Embryonic facial prominence (tissue), 1 donor: ENCODE measurements around the gene LENG8.

Experiments
- DNase-seq: peaks from one replicate; pipeline ENCODE4 v3.0.0-alpha.2; 2016; ENCODE audit errors: extremely low spot score

LENG8 gene

GRCh38 chr19:54422136-54422535 lies 26.9 kb upstream of the LENG8 start:
- no peak for DNase-seq

- DNase-seq, result no peak
These were observed 24.8 kb upstream of the LENG8 start for GRCh38 chr19:54424201-54424600.

- no peak for DNase-seq
These were observed 24.2 kb upstream of the LENG8 start for GRCh38 chr19:54424660-54425381.

GRCh38 chr19:54425382-54425723 lies 23.6 kb upstream of the LENG8 start:
- DNase-seq, result no peak

DNA sequence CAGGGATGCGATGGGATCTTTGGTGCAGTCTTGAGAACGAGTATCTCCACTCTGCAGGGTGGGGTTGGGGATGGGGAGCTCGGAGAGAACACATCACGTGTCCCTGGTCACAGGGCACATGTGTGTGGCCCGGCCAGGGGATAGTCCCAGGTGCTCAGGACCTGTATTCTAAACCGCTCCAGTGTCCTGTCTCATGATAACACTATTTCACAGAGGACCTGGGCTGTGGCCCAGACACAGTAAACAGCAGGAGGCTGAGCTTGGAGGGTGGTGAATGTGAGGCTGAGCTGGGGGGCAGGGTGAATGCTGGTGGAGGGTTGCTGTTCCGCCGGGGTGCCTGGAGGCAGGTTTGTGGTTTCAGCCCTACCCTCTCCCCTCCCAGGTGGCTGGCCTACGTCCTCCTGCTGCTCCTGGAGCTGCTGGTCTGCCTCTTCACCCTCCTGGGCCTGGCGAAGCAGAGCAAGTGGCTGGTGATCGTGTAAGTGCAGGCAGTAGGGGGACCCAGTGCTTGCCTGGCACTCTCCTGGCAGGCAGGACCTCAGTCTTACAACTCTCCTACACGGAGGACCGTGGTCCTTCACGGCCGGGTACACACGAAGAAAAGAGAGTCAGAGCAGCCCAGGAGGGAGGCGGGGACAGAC lies 22.6 kb upstream of the LENG8 start:
- DNase-seq, result no peak

- DNase-seq, result no peak
These were observed 21.4 kb upstream of the LENG8 start for GRCh38 chr19:54427586-54427985.

DNA sequence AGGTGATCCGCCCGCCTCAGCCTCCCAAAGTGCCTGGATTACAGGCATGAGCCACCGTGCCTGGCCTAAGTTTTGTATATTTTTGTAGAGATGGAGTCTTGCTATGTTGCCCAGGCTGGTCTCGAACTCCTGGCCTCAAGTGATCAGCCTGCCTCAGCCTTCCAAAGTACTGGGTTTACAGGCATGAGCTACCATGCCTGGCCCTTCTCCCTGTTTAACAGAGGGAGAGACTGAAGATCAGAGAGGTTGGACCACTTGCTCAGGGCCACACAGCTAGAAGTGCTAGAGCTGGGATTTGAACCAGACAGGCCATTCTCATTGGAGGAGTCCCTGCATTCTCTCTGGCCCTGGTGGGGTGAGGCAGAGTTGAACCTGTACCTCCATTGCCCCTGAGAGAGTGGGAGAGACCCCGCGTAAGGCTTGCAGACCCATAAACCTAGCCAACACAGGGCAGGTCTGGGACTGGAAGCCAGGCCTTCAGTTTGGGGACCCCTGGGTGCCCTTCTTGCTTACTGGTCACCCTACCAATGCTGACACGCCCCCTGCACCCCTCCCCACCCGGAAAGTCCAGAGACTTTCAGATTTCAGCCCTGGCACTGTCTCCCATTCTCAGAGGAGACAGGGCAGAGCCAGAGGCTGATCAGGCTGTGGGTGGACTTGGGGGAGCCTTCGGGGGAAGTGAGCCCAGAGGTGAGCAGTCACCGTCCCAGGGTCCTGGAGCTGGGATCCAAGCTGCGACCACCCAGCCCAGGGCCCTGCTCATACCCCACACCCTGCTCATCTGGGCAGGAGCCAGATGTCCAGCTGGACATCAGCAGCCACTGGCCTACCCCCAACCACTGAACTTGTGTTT lies 20.4 kb upstream of the LENG8 start:
- no peak for DNase-seq

DNA sequence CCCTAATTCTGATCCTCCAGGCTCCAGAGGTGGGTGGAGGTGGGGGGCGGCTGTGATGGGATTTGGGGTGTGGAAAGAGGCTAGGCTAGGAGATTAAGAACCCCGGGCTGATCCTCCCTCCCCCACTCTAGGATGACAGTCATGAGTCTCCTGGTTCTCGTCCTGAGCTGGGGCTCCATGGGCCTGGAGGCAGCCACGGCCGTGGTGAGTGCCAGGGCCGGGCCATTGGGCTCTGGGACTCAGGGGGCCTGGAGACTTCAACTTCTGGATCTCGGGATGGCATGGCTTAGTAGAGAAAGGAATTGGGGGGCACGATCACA lies 19.9 kb upstream of the LENG8 start:
- DNase-seq, result no peak

- no peak for DNase-seq
These were observed 19.3 kb upstream of the LENG8 start for GRCh38 chr19:54429545-54430227.

DNA sequence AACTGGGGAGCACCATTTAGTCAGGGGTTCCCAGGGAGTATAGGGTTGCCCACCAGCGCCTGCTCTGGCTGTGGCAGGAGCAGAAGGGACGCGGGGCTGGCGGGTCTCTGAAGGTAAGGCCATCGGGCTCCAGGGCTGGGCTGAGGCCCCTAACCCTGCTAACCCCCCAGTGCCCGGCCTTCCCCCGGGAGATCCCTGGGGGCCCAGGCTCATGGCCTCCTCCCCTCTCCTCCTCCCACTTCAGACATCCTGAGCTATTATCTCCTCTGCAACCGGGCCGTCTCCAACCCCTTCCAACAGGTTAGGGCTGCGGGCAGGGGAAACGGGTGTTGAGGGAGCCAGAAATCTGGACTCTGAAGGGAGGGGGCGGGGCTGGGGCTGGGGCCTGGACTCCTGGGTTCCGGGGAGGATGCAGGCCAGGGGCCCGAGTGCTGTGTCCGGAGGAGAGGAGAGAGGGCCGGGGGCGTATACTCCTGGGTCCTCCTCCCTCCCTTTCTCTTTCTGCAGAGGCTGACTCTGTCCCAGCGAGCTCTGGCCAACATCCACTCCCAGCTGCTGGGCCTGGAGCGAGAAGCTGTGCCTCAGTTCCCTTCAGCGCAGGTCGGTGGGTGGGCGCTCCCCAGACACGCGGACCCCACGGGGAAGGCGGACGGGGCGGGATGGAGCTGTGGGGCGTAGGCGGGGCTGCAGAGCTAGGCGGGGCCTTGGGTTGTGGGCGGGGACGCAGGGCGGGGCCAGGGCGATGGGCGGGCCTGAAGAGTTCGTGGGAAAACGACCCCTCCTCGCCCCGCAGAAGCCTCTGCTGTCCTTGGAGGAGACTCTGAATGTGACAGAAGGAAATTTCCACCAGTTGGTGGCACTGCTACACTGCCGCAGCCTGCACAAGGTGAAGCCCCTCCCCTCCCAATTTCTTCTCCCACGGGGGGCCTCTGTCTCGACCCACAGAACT lies 18.4 kb upstream of the LENG8 start:
- no peak for DNase-seq

DNA sequence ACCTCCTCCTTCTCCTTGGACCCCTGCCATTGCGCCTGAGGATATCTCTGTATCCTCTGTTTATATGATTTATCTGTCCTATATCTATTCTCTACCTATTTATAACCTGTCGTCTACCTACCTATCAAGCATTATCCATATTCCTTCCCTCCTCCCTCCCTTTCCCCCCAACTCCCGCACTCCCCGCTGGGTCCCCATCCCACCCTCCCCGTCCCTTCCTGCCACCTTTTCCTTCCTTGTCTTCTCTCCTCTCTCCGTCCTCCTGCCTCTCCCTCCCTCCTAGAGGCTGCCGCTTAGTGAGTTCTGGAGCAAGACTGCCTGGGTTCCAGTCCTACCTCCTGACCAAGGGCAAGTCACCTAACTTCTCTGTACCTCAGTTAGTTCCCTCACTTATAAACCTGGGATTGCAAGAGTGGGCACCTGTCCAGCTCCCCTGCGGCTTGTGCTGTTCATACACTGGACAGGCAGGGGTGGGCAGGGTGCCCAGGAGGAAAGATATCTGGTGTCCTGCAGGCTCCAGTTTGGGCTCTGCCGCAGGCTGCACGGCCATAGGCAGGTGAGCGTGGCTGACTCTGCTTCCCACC lies 17.7 kb upstream of the LENG8 start:
- DNase-seq, result no peak

- no peak for DNase-seq
These were observed 16.8 kb upstream of the LENG8 start for GRCh38 chr19:54432144-54432738.

- no peak for DNase-seq
These were observed 15.3 kb upstream of the LENG8 start for GRCh38 chr19:54433697-54434096.

GRCh38 chr19:54434112-54434872 lies 14.7 kb upstream of the LENG8 start:
- DNase-seq, result no peak

DNA sequence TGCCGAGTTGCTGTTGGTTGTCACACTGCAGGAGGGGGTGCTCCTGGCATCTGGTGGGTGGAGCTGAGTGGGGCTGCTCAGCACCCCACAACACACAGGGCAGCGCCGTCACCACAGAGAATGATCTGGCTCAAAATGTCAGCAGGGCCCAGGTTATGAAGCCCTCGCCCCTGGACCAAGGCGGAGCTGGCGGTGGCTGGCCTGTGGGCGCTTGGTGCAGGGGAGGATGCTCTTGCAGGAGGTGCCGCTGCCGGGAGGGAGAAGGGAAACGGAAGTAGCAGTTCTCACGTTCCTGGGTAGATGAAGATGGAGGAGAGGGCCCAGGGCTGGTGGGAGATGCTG lies 14.2 kb upstream of the LENG8 start:
- DNase-seq, result no peak

GRCh38 chr19:54435551-54436016 lies 13.4 kb upstream of the LENG8 start:
- no peak for DNase-seq

DNA sequence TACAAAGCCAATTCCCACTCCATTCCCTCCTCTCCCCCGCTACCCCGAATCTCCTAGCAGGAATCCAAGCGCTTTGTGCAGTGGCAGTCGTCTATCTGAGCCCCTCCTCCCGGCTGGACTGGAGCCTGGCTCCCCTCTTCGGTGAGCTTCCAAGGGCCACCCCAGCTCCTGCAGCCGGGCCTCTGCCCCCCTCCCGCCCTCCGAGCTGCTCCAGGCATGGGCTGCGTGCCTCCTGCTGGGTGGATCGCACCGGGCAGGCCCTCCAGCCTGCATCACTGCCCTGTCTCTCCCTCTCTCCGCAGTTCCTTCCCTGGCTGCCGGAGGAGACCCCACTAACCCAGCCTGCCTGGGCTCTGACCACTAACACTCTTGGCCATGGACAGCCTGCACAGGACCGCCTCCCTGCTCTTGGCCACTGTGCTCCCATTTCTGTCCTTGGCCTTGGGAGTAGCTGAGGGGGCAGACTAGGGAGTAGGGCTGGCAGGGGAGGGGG lies 12.9 kb upstream of the LENG8 start:
- no peak for DNase-seq

DNA sequence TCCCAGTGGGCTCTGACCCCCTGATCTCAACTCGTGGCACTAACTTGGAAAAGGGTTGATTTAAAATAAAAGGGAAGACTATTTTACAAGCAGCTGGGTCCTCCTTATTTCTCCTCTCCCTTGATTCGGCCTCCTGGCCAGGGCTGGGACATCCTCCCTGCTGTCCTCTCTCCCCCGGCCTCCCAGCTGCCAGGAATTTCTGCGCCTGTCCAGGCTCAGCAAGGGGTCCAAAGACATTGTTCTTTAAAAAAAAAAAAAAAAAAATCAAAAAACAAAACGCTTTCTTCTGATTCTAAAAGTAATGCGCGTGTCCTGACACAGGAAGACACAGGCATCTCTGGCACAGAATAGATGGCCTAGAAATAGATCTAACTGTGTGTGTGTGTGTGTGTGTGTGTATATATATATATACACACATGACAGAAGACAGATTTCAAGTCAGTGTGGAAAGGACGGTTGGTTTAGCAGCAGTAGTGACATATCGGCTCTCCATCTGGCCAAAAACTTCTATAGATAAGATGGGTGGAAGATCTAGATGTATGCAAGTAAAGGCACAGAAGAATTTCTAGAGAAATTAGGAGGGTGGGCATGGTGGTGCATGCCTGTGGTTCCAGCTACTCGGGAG lies 12.3 kb upstream of the LENG8 start:
- no peak for DNase-seq
